Amniotic epithelial cell (primary cell): Measurements from ENCODE around the gene THSD4.

Experiments used
- DNase-seq: peaks from one replicate; pipeline ENCODE4 v3.0.0-alpha.2; 2010; ENCODE audit warnings: low read depth

The THSD4 gene

GRCh38 chr15:71718116-71718910, 603.0 kb downstream of the THSD4 start:
- no peak for DNase-seq

GRCh38 chr15:71723344-71723743, 608.1 kb downstream of the THSD4 start:
- DNase-seq = no peak

- peak; percentile 74 for DNase-seq
Measured at GRCh38 chr15:71725207-71725955, 610.1 kb downstream of the THSD4 start.

GRCh38 chr15:71728881-71729280, 613.6 kb downstream of the THSD4 start:
- no peak for DNase-seq

- DNase-seq = no peak
Measured at GRCh38 chr15:71729319-71729718, 614.0 kb downstream of the THSD4 start.

- peak; percentile 71 for DNase-seq
Measured at GRCh38 chr15:71730277-71731144, 615.2 kb downstream of the THSD4 start.

- no peak for DNase-seq
Measured at GRCh38 chr15:71732636-71733035, 617.4 kb downstream of the THSD4 start.

- no peak for DNase-seq
Measured at GRCh38 chr15:71733122-71733521, 617.9 kb downstream of the THSD4 start.

- DNase-seq = no peak
Measured at GRCh38 chr15:71734709-71735384, 619.6 kb downstream of the THSD4 start.

- DNase-seq = no peak
Measured at GRCh38 chr15:71735385-71735757, 620.1 kb downstream of the THSD4 start.

- no peak for DNase-seq
Measured at GRCh38 chr15:71736286-71736947, 621.1 kb downstream of the THSD4 start.

- DNase-seq = no peak
Measured at GRCh38 chr15:71737761-71738160, 622.5 kb downstream of the THSD4 start.

- DNase-seq = no peak
Measured at GRCh38 chr15:71739355-71739754, 624.1 kb downstream of the THSD4 start.

- no peak for DNase-seq
Measured at GRCh38 chr15:71742964-71743363, 627.7 kb downstream of the THSD4 start.

GRCh38 chr15:71743861-71744382, 628.7 kb downstream of the THSD4 start:
- DNase-seq = peak; percentile 61

- no peak for DNase-seq
Measured at GRCh38 chr15:71746719-71747118, 631.4 kb downstream of the THSD4 start.

- DNase-seq = peak; percentile 84
Measured at GRCh38 chr15:71747128-71748083, 632.1 kb downstream of the THSD4 start.

GRCh38 chr15:71748293-71748718, 633.0 kb downstream of the THSD4 start:
- DNase-seq = peak; percentile 37

- DNase-seq = no peak
Measured at GRCh38 chr15:71749500-71749899, 634.2 kb downstream of the THSD4 start.

- DNase-seq = no peak
Measured at GRCh38 chr15:71752128-71752527, 636.9 kb downstream of the THSD4 start.
